ENCODE measurements around the gene MOCS1.

- TF ChIP-seq POLR2AphosphoS5 (IDR thresholded peaks at IDR 0.05; ENCODE audit: low read depth, low read length) = no peak
- no peak for TF ChIP-seq CTCF (IDR thresholded peaks at IDR 0.05)
- TF ChIP-seq GATA2 (CRISPR knock-in tag; IDR thresholded peaks at IDR 0.05) = no peak
- TF ChIP-seq, protein P1, sequence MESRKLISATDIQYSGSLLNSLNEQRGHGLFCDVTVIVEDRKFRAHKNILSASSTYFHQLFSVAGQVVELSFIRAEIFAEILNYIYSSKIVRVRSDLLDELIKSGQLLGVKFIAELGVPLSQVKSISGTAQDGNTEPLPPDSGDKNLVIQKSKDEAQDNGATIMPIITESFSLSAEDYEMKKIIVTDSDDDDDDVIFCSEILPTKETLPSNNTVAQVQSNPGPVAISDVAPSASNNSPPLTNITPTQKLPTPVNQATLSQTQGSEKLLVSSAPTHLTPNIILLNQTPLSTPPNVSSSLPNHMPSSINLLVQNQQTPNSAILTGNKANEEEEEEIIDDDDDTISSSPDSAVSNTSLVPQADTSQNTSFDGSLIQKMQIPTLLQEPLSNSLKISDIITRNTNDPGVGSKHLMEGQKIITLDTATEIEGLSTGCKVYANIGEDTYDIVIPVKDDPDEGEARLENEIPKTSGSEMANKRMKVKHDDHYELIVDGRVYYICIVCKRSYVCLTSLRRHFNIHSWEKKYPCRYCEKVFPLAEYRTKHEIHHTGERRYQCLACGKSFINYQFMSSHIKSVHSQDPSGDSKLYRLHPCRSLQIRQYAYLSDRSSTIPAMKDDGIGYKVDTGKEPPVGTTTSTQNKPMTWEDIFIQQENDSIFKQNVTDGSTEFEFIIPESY (IDR thresholded peaks at IDR 0.05; ENCODE audit: borderline replicate concordance, low read depth) = no peak
Measured at GRCh38 chr6:39917329-39917728, 16.9 kb downstream of the MOCS1 start.

Measured in SK-N-SH (cell line).